ACHN (cell line): ENCODE results near the gene MTUS2.

ENCODE experiments used
- DNase-seq: peaks from one replicate; pipeline ENCODE4 v3.0.0-alpha.2; 2015
- in situ Hi-C: cut with HindIII; loops from 2 replicates; pipeline ENCODE4 v1.10.0; 2017; ENCODE audit warnings: low sequenced_read_pairs, low pct_ligation_motif_present, low pct_unique_long_range_greater_than_20kb

The MTUS2 gene

DNA sequence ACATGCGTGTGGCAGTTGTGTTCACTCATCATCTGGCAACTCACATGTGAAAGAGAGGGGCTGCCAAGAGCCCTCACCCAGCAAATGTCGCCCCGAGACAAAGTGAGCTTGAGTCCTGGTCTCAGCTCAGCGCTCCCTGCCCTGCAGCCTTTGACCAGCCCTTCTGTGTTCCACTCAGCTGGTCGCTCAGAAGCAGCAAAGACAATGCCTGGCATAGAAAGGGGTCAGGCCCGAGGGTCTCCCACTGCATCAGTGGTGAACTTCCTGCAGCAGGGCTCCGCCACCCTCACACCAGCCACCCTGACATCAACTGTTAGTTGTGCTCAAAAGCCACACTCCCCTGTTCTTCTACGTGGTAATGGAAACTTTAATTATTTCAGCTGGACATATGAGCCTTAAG, 707.4 kb downstream of the MTUS2 start:
- DNase-seq, result no peak
- in situ Hi-C loops, result no loop called here

- in situ Hi-C loops, result no loop called here
- DNase-seq, result no peak
Measured at GRCh38 chr13:29527916-29528315, 707.8 kb downstream of the MTUS2 start.

DNA sequence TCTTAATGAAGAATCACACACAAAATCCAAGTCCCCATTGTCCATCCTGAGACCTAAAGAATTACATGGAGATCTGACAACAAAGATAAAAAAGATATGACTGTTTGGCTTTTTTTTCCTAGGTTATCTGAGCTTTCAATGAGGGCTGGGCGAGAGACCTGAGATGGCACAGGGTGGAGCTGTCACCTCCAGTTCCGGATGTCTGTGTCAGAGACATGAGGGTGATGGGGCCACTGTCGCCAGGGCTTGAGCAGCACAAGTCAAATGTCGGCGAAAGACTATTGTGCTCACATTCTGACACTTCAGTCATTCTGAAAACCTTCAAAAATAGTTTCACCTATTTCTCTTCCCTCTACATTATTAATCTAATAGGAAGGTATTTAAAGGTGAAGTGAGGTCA, 709.6 kb downstream of the MTUS2 start:
- in situ Hi-C loops, result no loop called here
- DNase-seq, result no peak

GRCh38 chr13:29530901-29531300, 710.8 kb downstream of the MTUS2 start:
- in situ Hi-C loops, result no loop called here
- DNase-seq, result no peak

DNA sequence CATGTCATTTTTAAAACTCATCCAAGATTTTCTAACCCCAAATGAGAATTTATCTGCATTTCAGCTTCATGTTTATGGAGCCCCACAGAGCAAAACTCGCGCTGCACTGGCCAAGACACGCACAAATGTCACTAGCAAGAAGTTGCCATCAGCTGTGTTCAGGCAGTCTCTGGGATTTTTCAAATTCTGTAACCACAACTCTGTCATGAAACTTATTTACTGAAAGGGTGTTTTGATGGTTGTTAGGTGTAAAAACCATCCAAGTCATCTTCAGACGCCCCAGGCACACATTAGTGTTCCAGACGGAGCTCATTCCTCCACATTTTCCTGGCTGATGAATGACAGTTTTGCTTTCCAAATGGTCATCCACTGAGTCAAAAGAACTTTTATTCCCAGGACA, 712.0 kb downstream of the MTUS2 start:
- in situ Hi-C loops, result no loop called here
- no peak for DNase-seq

DNA sequence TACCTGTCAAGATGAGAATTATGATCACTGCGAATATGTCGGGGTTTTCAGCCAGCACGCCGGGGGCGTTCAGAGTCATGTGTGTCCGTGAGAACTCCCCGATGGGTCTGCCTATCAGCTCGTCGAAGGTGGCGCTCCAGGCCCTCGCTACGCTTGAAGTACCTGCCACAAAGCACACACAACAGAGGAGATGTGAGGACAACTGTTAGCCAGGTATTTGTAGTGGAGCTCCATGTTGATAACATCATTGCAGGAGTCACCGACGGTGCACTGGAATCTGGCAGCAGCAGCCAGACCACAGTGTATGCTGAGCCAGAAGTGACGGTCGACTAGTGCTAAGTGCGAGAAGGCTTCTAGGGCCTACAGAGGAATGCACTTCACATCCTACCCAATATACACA, 712.7 kb downstream of the MTUS2 start:
- in situ Hi-C loops, result no loop called here
- no peak for DNase-seq

DNA sequence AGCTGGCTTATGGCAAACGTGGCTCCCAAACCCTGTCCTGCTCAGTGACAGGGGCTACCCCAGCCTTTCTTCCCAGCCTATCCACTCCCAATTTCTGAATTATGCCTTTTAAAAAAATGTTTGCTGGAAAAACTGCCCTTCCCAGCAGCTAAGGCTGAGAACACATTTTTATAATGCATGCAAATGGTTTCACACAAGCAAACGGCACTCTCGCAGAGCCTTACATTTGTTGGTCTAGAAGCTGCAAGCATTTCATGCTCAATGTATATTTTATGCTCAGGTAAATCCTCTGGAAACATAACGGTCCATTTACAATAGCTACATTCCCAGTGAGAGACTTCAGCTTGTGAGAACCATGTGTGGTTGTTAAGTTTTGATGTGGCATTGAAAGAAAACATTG, 713.9 kb downstream of the MTUS2 start:
- in situ Hi-C loops, result no loop called here

GRCh38 chr13:29535663-29536655, 715.8 kb downstream of the MTUS2 start:
- no peak for DNase-seq
- in situ Hi-C loops, result no loop called here

More for the DNA sequence above, 713.9 kb downstream of the MTUS2 start:
- no peak for DNase-seq

GRCh38 chr13:29536853-29537252, 716.7 kb downstream of the MTUS2 start:
- DNase-seq, result no peak
- in situ Hi-C loops, result no loop called here

DNA sequence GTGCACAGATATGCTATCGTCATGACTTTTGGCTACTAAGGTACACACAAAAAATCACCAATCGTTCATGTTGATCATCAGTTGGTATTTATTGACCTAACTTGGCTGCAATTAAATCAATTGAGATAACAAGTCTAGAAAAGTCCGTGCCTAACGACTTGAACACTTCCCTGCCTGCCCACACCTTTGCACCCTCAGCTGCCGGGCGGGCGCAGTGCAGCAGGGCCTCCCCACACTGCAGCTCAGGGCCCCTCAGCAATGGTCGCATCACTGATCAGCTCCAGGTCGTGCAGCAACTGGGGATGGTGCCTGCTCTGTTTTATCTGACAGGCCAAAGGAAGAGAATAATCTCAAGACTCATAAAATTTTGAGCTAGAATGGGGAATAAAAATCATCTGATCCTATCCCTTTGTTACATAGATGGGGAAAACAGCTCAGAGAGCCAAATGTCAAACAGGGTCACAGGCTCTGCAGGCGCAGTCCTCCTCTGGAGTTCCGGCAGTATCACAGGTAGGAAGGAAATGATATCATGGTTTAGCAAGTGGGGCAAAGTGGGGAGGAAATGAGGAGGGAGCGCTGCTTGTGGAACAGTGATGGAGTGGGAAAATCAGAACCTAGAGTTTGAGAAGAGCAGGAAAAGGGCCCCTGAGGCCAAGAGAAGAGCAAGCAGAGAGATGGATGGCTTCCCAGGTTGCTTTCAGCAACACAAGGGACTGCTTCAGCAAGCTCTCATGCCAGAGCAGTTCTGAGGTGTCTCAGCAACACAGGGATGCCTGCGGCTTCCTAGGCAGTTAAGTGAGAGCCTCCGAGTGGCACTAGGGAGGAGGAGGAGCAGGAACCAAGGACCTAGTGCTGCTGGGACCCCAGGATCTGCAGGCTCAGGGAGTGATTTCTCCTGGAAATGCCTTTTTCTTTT, 717.9 kb downstream of the MTUS2 start:
- DNase-seq, result no peak
- in situ Hi-C loops, result no loop called here

DNA sequence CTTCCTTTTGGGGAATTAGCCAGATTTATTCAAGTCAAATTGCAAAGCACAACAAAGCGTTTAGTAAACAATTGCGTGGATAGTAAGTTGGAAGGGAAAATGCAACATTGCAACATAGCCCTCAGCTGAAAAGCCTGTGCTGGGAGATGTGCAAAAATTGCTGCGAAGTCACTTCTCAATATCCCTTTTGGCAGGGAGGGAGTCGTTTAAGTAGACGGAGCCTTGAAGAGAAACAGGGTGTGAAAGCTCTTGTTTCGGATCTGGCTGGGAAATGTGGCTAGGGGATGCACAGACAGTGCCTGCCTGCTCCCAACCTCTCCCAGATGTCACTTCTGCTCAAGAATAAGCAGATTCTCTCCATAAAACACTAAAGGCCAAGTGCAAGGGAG, 718.5 kb downstream of the MTUS2 start:
- in situ Hi-C loops, result no loop called here
- DNase-seq, result no peak

DNA sequence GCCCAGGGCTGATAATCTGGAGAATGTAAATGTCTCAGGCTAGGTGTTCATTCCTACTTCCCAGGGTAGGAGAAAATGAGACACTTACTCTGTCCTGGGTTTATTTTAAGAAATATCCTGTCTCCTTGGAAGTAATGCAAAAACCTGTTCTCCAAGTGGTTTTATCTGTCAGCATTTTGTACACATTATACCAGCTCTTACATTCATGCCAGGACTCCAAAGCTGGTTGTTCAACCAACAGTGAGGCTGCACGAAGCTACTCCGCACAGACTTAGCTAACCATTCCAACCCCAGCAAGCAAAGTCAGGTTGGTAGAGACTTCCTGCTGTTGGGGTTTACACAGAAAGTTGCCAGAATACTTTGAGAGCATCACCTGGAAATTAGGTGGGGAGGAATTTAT, 719.7 kb downstream of the MTUS2 start:
- in situ Hi-C loops, result no loop called here
- DNase-seq, result no peak

- in situ Hi-C loops, result no loop called here
- DNase-seq, result no peak
Measured at GRCh38 chr13:29540334-29540733, 720.2 kb downstream of the MTUS2 start.

GRCh38 chr13:29540799-29541198, 720.7 kb downstream of the MTUS2 start:
- in situ Hi-C loops, result no loop called here
- DNase-seq, result no peak

DNA sequence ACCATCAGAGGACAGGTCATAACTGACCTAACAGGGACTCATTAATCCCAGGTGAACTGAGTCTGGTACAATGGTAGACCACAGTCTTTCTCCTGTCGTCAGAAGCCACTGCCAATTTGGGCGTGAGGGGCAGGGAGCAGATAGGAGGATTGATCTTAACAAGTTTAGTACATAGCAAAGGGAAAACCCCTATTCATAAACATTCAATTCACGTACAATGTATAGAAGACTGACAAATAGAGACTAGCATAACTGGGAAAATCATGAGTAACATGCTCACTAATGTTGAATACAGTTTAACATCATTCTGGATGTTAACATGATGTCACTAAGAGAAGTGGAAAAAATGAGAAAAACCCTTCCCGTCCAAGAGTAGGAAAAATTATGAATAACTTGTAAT, 721.3 kb downstream of the MTUS2 start:
- no peak for DNase-seq
- in situ Hi-C loops, result no loop called here

DNA sequence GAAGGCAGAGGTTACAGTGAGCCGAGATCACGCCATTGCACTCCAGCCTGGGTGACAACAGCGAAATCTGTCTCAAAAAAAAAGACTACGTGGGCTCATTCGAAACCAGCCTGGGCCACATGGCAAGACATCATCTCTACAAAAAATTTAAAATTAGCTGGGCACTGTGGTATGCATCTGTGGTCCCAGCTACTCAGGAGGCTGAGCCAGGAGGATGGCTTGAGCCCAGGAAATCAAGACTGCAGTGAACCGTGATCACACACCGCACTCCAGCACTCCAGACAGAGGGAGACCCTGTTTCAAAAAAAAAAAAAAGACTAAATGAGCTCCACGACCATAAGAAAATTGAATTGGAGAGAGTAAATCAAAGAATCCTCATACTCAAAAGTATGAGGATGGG, 722.2 kb downstream of the MTUS2 start:
- DNase-seq, result no peak

GRCh38 chr13:29543230-29544215, 723.4 kb downstream of the MTUS2 start:
- peak; percentile 20 for DNase-seq
- in situ Hi-C loops, result no loop called here

More for the DNA sequence above, 722.2 kb downstream of the MTUS2 start:
- in situ Hi-C loops, result no loop called here

DNA sequence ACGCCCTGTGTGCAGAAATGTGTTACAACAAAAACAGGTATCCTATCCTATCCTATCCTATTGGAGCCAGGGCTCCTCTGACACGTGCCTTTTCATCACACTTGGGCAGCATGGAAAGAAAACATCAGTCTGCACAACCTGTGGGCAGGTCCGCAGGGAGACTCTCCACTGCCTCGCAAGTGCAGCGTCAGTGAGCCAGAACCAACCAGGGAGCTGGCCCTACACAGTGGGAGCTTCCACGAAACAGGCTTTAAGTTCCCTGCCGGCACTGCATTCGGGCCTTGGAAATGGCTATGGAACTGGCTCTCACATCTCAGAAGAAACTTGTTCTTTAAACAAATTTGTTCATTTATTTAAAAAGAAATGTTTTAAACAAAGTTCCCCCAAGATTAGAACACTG, 725.8 kb downstream of the MTUS2 start:
- in situ Hi-C loops, result no loop called here
- DNase-seq, result no peak
